Erythroblast (primary cell): Measurements from ENCODE around the gene PPP2R2C.

Experiments
- DNase-seq, 2 experiments: peaks; one replicate each; lab custom pipeline; 2025; lab: John Stamatoyannopoulos, UW
- GATA1 ChIP-seq: IDR thresholded peaks from 2 replicates; pipeline ENCODE4 v1.6.1; 2011; ENCODE audit warnings: low read depth, mild to moderate bottlenecking, control low read depth, low read length, moderate library complexity
- POLR2A ChIP-seq: IDR thresholded peaks from 2 replicates; pipeline ENCODE4 v1.6.1; 2011; ENCODE audit warnings: mild to moderate bottlenecking, low read length

The PPP2R2C gene

GRCh38 chr4:6371271-6371670 lies 101.1 kb downstream of the PPP2R2C start:
- no peak for DNase-seq
- TF ChIP-seq POLR2A, result no peak
- no peak for TF ChIP-seq GATA1

GRCh38 chr4:6369924-6370645 lies 102.3 kb downstream of the PPP2R2C start:
- TF ChIP-seq GATA1 (no peak), POLR2A (no peak)
- DNase-seq, result no peak

GRCh38 chr4:6369511-6369910 lies 102.9 kb downstream of the PPP2R2C start:
- TF ChIP-seq POLR2A (no peak), GATA1 (no peak)
- no peak for DNase-seq

GRCh38 chr4:6369035-6369434 lies 103.4 kb downstream of the PPP2R2C start:
- TF ChIP-seq GATA1 (no peak), POLR2A (no peak)
- no peak for DNase-seq

GRCh38 chr4:6368601-6369000 lies 103.8 kb downstream of the PPP2R2C start:
- DNase-seq, result no peak
- TF ChIP-seq GATA1 (no peak), POLR2A (no peak)

- no peak for DNase-seq
- TF ChIP-seq GATA1 (no peak), POLR2A (no peak)
These were observed 104.3 kb downstream of the PPP2R2C start for GRCh38 chr4:6368096-6368495.

- no peak for TF ChIP-seq POLR2A
- no peak for TF ChIP-seq GATA1
- no peak for DNase-seq
These were observed 105.0 kb downstream of the PPP2R2C start for GRCh38 chr4:6367371-6367851.

- DNase-seq, result no peak
These were observed 105.8 kb downstream of the PPP2R2C start for GRCh38 chr4:6366581-6366980.

GRCh38 chr4:6365545-6366086 lies 106.8 kb downstream of the PPP2R2C start:
- DNase-seq, result no peak

More at GRCh38 chr4:6366581-6366980, 105.8 kb downstream of the PPP2R2C start:
- no peak for TF ChIP-seq POLR2A
- TF ChIP-seq GATA1, result no peak

GRCh38 chr4:6364581-6364980 lies 107.8 kb downstream of the PPP2R2C start:
- no peak for DNase-seq
- TF ChIP-seq POLR2A (no peak), GATA1 (no peak)

More at GRCh38 chr4:6365545-6366086, 106.8 kb downstream of the PPP2R2C start:
- no peak for TF ChIP-seq POLR2A
- TF ChIP-seq GATA1, result no peak

GRCh38 chr4:6364146-6364545 lies 108.3 kb downstream of the PPP2R2C start:
- TF ChIP-seq POLR2A, result no peak
- no peak for TF ChIP-seq GATA1
- DNase-seq, result no peak

GRCh38 chr4:6362896-6363295 lies 109.5 kb downstream of the PPP2R2C start:
- TF ChIP-seq POLR2A (no peak), GATA1 (no peak)
- peak; percentile 40 to 54 for DNase-seq

GRCh38 chr4:6362243-6362885 lies 110.0 kb downstream of the PPP2R2C start:
- TF ChIP-seq POLR2A, result no peak
- TF ChIP-seq GATA1, result no peak
- no peak for DNase-seq

GRCh38 chr4:6361076-6361784 lies 111.2 kb downstream of the PPP2R2C start:
- no peak for DNase-seq
- no peak for TF ChIP-seq GATA1
- no peak for TF ChIP-seq POLR2A
